ENCODE data around the gene CCDC6.

Gene CCDC6

DNA sequence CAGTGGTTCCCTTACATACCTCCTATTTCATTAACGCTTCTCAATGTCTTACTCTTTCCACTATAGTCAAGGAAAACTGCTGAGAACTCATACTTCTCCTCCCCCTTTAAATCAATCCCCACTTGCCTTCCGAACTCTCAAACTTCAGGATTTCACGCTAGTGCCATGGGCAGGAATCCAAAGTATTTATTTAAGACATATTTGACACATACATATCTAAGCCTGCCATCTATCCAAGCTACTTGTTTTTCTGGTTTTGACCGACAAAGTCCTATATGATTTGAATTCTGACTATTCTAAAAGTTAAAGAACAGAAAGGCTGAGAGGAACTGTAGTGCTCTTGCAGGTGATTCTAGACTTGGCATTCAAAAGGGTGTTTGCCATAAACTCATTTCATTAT, 51.8 kb downstream of the CCDC6 start:
- Histone ChIP-seq H3K4me2 (ENCODE audit: low read depth, low read length, poor library complexity, severe bottlenecking) (no peak overlapping the region), H2AFZ (ENCODE audit: low read depth, low read length, severe bottlenecking) (no peak overlapping the region), H4K20me1 (ENCODE audit: low read depth, low read length) (0 out of 2 replicates have a peak, but pooled peaks cover 5% of the 10 kb centered on the region), H3K36me3 (ENCODE audit: low read length) (peaks cover 14% of the 10 kb centered on the region), H3K79me2 (ENCODE audit: insufficient read depth, low read length) (peaks cover 69% of the 10 kb centered on the region), H3K9me2 (replicated peaks; ENCODE audit: insufficient read depth, low read length) (no peaks in the 10 kb centered on the region), H3K27ac (ENCODE audit: low read depth, low read length) (no peak overlapping the region), H3K4me3 (ENCODE audit: insufficient read depth, low read length, poor library complexity, severe bottlenecking) (no peak overlapping the region), H3K9ac (ENCODE audit: low read length) (no peak overlapping the region), H3F3A (ENCODE audit: insufficient read depth) (no peaks in the 10 kb centered on the region), H3K9me3 (ENCODE audit: insufficient read depth, low read length) (no peaks in the 10 kb centered on the region), H3K27me3 (ENCODE audit: low read length) (no peaks in the 10 kb centered on the region)
- no peak for TF ChIP-seq EZH2phosphoT487 (conservative IDR thresholded peaks at IDR 0.05; ENCODE audit: low read length)
- TF ChIP-seq, protein P1, sequence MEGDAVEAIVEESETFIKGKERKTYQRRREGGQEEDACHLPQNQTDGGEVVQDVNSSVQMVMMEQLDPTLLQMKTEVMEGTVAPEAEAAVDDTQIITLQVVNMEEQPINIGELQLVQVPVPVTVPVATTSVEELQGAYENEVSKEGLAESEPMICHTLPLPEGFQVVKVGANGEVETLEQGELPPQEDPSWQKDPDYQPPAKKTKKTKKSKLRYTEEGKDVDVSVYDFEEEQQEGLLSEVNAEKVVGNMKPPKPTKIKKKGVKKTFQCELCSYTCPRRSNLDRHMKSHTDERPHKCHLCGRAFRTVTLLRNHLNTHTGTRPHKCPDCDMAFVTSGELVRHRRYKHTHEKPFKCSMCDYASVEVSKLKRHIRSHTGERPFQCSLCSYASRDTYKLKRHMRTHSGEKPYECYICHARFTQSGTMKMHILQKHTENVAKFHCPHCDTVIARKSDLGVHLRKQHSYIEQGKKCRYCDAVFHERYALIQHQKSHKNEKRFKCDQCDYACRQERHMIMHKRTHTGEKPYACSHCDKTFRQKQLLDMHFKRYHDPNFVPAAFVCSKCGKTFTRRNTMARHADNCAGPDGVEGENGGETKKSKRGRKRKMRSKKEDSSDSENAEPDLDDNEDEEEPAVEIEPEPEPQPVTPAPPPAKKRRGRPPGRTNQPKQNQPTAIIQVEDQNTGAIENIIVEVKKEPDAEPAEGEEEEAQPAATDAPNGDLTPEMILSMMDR (IDR thresholded peaks at IDR 0.05; ENCODE audit: insufficient read depth, low read length, poor library complexity, severe bottlenecking): no peak

DNA sequence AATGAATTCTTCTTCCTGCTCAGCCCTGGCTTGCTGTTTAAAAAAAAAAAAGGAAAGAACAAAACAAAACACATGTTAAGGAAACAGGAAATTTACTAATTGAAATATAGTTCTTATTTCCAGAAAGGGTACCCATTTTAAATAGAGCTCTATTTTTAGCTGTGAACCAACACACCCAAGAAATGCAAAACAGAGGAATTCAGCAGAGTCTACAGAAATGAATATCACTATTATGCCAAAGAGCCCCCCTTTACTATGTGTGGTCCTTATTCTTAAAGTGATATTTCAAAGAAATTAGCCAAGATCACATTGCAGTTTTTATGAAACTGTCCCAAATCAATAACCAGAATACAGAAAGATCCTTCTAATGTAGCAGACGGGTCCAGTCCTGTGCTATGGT, 53.7 kb downstream of the CCDC6 start:
- Histone ChIP-seq H2AFZ (ENCODE audit: low read depth, low read length, severe bottlenecking) (no peak overlapping the region), H3F3A (ENCODE audit: insufficient read depth) (no peaks in the 10 kb centered on the region), H3K9ac (ENCODE audit: low read length) (no peak overlapping the region), H3K27ac (ENCODE audit: low read depth, low read length) (no peak overlapping the region), H3K36me3 (ENCODE audit: low read length) (peaks cover 22% of the 10 kb centered on the region), H3K4me2 (ENCODE audit: low read depth, low read length, poor library complexity, severe bottlenecking) (no peak overlapping the region), H3K79me2 (ENCODE audit: insufficient read depth, low read length) (peaks cover 56% of the 10 kb centered on the region), H3K9me2 (replicated peaks; ENCODE audit: insufficient read depth, low read length) (no peaks in the 10 kb centered on the region), H4K20me1 (ENCODE audit: low read depth, low read length) (no peaks in the 10 kb centered on the region), H3K9me3 (ENCODE audit: insufficient read depth, low read length) (no peaks in the 10 kb centered on the region), H3K4me3 (ENCODE audit: insufficient read depth, low read length, poor library complexity, severe bottlenecking) (no peak overlapping the region), H3K27me3 (ENCODE audit: low read length) (no peaks in the 10 kb centered on the region)
- TF ChIP-seq, protein P1 (IDR thresholded peaks at IDR 0.05; ENCODE audit: insufficient read depth, low read length, poor library complexity, severe bottlenecking): no peak
- no peak for TF ChIP-seq EZH2phosphoT487 (conservative IDR thresholded peaks at IDR 0.05; ENCODE audit: low read length)

DNA sequence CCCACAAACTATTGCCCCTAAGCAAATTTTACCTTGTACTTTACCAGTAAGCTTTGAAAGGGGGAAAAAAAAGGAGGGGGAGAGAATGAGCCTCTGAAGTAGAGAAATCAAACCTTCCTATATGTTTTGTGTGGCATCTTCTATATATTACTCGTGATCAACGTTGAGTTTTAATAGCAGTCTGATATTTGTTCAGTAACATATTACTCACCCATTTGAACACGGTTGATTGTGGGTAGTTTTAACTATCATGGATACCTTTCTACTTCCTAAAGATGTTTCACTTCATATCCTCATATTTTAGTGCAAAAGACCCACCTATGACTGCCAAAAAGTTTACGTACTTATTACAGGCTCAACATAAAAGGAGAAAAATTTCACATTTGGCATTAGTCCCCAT, 54.5 kb downstream of the CCDC6 start:
- Histone ChIP-seq H3K36me3 (ENCODE audit: low read length) (peaks cover 26% of the 10 kb centered on the region), H3K27me3 (ENCODE audit: low read length) (no peaks in the 10 kb centered on the region), H3K9me3 (ENCODE audit: insufficient read depth, low read length) (no peaks in the 10 kb centered on the region), H4K20me1 (ENCODE audit: low read depth, low read length) (no peaks in the 10 kb centered on the region), H2AFZ (ENCODE audit: low read depth, low read length, severe bottlenecking) (no peak overlapping the region), H3K27ac (ENCODE audit: low read depth, low read length) (no peak overlapping the region), H3K9me2 (replicated peaks; ENCODE audit: insufficient read depth, low read length) (no peaks in the 10 kb centered on the region), H3K79me2 (ENCODE audit: insufficient read depth, low read length) (peaks cover 48% of the 10 kb centered on the region), H3F3A (ENCODE audit: insufficient read depth) (no peaks in the 10 kb centered on the region), H3K4me2 (ENCODE audit: low read depth, low read length, poor library complexity, severe bottlenecking) (no peak overlapping the region), H3K9ac (ENCODE audit: low read length) (no peak overlapping the region), H3K4me3 (ENCODE audit: insufficient read depth, low read length, poor library complexity, severe bottlenecking) (no peak overlapping the region)
- TF ChIP-seq EZH2phosphoT487 (conservative IDR thresholded peaks at IDR 0.05; ENCODE audit: low read length): no peak
- TF ChIP-seq, protein P1 (IDR thresholded peaks at IDR 0.05; ENCODE audit: insufficient read depth, low read length, poor library complexity, severe bottlenecking): no peak
